Liver (tissue), 9 donors: Measurements from ENCODE around the gene AQP6. TPM values are rescaled to one million over a fixed set of nuclear protein-coding genes. Genes with fewer than 3 reads are reported as not detected.

Experiments
- DNase-seq: peaks from one replicate; pipeline ENCODE4 v3.0.0-alpha.2; 2017; ENCODE audit warnings: low spot score
- H3K27ac ChIP-seq, 2 donors: one replicate each; pipeline ENCODE4 v1.7.0; 2013; ENCODE audit warnings: inconsistent platforms in 2 of 2, low read length in 2 of 2, control low read depth in 1 of 2, low read depth in 1 of 2, mild to moderate bottlenecking in 1 of 2
- H3K27me3 ChIP-seq, 4 donors: one replicate each; pipeline versions ENCODE4 v1.6.1 to v1.7.0; 2013; ENCODE audit warnings: low read length in 3 of 4, inconsistent platforms in 1 of 4, mild to moderate bottlenecking in 1 of 4, moderate library complexity in 1 of 4; ENCODE audit not compliant: control insufficient read depth in 4 of 4, insufficient read depth in 4 of 4
- H3K36me3 ChIP-seq, 4 donors: one replicate each; pipeline versions ENCODE4 v1.6.1 to v1.7.0; 2013; ENCODE audit warnings: low read length in 3 of 4, mild to moderate bottlenecking in 3 of 4, low read depth in 1 of 4, moderate library complexity in 1 of 4; ENCODE audit not compliant: control insufficient read depth in 4 of 4, insufficient read depth in 3 of 4
- H3K4me1 ChIP-seq, 4 donors: one replicate each; pipeline versions ENCODE4 v1.6.1 to v1.7.0; 2013; ENCODE audit warnings: low read length in 3 of 4, mild to moderate bottlenecking in 3 of 4, moderate library complexity in 1 of 4; ENCODE audit not compliant: control insufficient read depth in 4 of 4, insufficient read depth in 4 of 4
- H3K4me3 ChIP-seq, 3 donors: one replicate each; pipeline versions ENCODE4 v1.6.1 to v1.7.0; 2013; ENCODE audit warnings: low read length in 3 of 3, control low read depth in 1 of 3, low read depth in 1 of 3, mild to moderate bottlenecking in 1 of 3
- H3K9ac ChIP-seq, 2 donors: one replicate each; pipeline ENCODE4 v1.7.0; 2013; ENCODE audit warnings: low read length in 2 of 2, mild to moderate bottlenecking in 2 of 2, moderate library complexity in 2 of 2, control low read depth in 1 of 2, low read depth in 1 of 2
- H3K9me3 ChIP-seq, 4 donors: one replicate each; pipeline versions ENCODE4 v1.6.1 to v1.7.0; 2013; ENCODE audit warnings: low read length in 3 of 4; ENCODE audit not compliant: control insufficient read depth in 4 of 4
- EGR1 ChIP-seq, 2 donors: IDR thresholded peaks; 2 replicates each; pipeline ENCODE4 v1.6.1; 2016 to 2018; ENCODE audit warnings: antibody characterized with exemption in 2 of 2, low read depth in 2 of 2
- FOXA1 ChIP-seq: IDR thresholded peaks from 2 replicates; pipeline ENCODE4 v1.6.1; 2016; ENCODE audit warnings: antibody characterized with exemption
- FOXA2 ChIP-seq: IDR thresholded peaks from 2 replicates; pipeline ENCODE4 v1.6.1; 2016; ENCODE audit warnings: antibody characterized with exemption
- GABPA ChIP-seq, 2 donors: IDR thresholded peaks in 1 of 2; conservative IDR thresholded peaks in 1 of 2; 2 replicates each; pipeline ENCODE4 v1.6.1; 2016; ENCODE audit warnings: antibody characterized with exemption in 2 of 2, mild to moderate bottlenecking in 1 of 2, moderate library complexity in 1 of 2
- HNF4A ChIP-seq, 2 donors: conservative IDR thresholded peaks; 2 replicates each; pipeline ENCODE4 v1.6.1; 2016; ENCODE audit warnings: antibody characterized with exemption in 2 of 2, mild to moderate bottlenecking in 2 of 2
- HNF4G ChIP-seq: IDR thresholded peaks from 2 replicates; pipeline ENCODE4 v1.6.1; 2016; ENCODE audit warnings: antibody characterized with exemption
- JUND ChIP-seq, 2 donors: IDR thresholded peaks; 2 replicates each; pipeline ENCODE4 v1.6.1; 2016; ENCODE audit warnings: antibody characterized with exemption in 2 of 2
- NR2F2 ChIP-seq: IDR thresholded peaks from 2 replicates; pipeline ENCODE4 v1.6.1; 2016; ENCODE audit warnings: antibody characterized with exemption
- RAD21 ChIP-seq, 2 donors: IDR thresholded peaks; 2 replicates each; pipeline ENCODE4 v1.6.1; 2016; ENCODE audit warnings: antibody characterized with exemption in 2 of 2, mild to moderate bottlenecking in 2 of 2
- REST ChIP-seq: IDR thresholded peaks from 2 replicates; pipeline ENCODE4 v1.6.1; 2016; ENCODE audit warnings: antibody characterized with exemption, mild to moderate bottlenecking
- RXRA ChIP-seq, 2 donors: IDR thresholded peaks; 2 replicates each; pipeline ENCODE4 v1.6.1; 2017 to 2018; ENCODE audit warnings: antibody characterized with exemption in 2 of 2, mild to moderate bottlenecking in 1 of 2
- SP1 ChIP-seq: IDR thresholded peaks from 2 replicates; pipeline ENCODE4 v1.6.1; 2018; ENCODE audit warnings: antibody characterized with exemption, mild to moderate bottlenecking
- TAF1 ChIP-seq: conservative IDR thresholded peaks from 2 replicates; pipeline ENCODE4 v1.6.1; 2016; ENCODE audit warnings: antibody characterized with exemption, mild to moderate bottlenecking
- YY1 ChIP-seq: IDR thresholded peaks from 2 replicates; pipeline ENCODE4 v1.6.1; 2016; ENCODE audit warnings: antibody characterized with exemption, mild to moderate bottlenecking
- ZBTB33 ChIP-seq: IDR thresholded peaks from 2 replicates; pipeline ENCODE4 v1.6.1; 2016; ENCODE audit warnings: antibody characterized with exemption
- WGBS: extraction: QIAGEN DNeasy Blood & Tissue Kit; methylation state at CpG from one replicate; pipeline ENCODE4 v1.1.7; 2013; 5-methylcytosine and 5-hydroxymethylcytosine counted together
- polyA plus RNA-seq, 2 donors: library from polyadenylated mRNA; stranded (reverse) in 1 of 2; unstranded in 1 of 2; fragments of 200-250 nt in 1 of 2; fragments of >200 nt in 1 of 2; fragmentation: Nextera tagmentation in 1 of 2; extraction: Ambion mirVana in 1 of 2; gene quantifications; one replicate each; pipeline versions ENCODE4 v1.2.1 to v1.2.3, GENCODE V29; 2013 to 2015
- total RNA-seq, 2 donors: library from RNA; depleted of rRNA; stranded (reverse); fragments of >200 nt; gene quantifications; one replicate each; pipeline ENCODE4 v1.2.3, GENCODE V29; 2014
- TF ChIP-seq, protein P1 (sequence below): fragments of 150-350 bp; IDR thresholded peaks from 2 replicates; pipeline ENCODE4 v1.5.1; 2017; ENCODE audit warnings: improper control_type of control experiment, low read depth, low read length; ENCODE audit not compliant: missing input control
- TF ChIP-seq, protein P2 (sequence below): IDR thresholded peaks from 2 replicates; pipeline ENCODE4 v1.6.1; 2016; ENCODE audit warnings: antibody characterized with exemption
- TF ChIP-seq, protein P3 (sequence below): IDR thresholded peaks from 2 replicates; pipeline ENCODE4 v1.6.1; 2016; ENCODE audit warnings: antibody characterized with exemption
- donor health status: healthy.
- donor health status: healthy.
- donor health status: healthy.
- donor health status: healthy.
- donor health status: healthy.

The AQP6 gene
- total and polyA plus RNA-seq, 4 donors: 0.05 to 0.11 TPM; not detected in 2

DNA sequence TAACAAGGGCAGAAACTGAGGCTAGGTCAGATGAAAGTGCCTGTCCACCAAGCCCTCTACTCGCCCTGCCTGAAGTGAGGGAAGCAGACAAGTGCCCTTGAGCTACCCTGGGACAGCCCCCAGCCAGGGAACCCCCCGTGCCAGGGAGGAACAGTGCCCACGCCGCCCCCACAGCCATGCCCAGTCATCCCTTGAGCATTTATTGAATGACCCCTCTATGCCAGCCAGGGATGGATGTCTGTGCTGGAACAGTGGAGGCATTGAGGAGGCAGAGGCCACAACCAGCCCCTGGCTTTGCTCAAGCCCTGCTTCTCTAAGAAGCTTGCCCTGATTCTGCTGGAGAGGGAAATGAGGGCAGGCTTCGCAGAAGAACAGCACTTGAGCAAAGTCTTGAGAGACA, 3.7 kb upstream of the AQP6 start:
- Histone ChIP-seq H3K27ac (no peak overlapping the region), H3K9ac (no peak overlapping the region), H3K9me3 (no peaks in the 10 kb centered on the region), H3K4me1 (peaks cover 7 to 39% (median 23%) of the 10 kb centered on the region in 4 donors), H3K27me3 (no peaks in the 10 kb centered on the region), H3K4me3 (no peak overlapping the region), H3K36me3 (no peaks in the 10 kb centered on the region)
- 91% methylated on average over 5 of the region's 5 CpGs for WGBS
- DNase-seq: no peak
- TF ChIP-seq ZBTB33 (no peak), HNF4A (conservative IDR thresholded peaks at IDR 0.05) (no peak), RAD21 (IDR thresholded peaks at IDR 0.05) (no peak)
- TF ChIP-seq, protein P1, sequence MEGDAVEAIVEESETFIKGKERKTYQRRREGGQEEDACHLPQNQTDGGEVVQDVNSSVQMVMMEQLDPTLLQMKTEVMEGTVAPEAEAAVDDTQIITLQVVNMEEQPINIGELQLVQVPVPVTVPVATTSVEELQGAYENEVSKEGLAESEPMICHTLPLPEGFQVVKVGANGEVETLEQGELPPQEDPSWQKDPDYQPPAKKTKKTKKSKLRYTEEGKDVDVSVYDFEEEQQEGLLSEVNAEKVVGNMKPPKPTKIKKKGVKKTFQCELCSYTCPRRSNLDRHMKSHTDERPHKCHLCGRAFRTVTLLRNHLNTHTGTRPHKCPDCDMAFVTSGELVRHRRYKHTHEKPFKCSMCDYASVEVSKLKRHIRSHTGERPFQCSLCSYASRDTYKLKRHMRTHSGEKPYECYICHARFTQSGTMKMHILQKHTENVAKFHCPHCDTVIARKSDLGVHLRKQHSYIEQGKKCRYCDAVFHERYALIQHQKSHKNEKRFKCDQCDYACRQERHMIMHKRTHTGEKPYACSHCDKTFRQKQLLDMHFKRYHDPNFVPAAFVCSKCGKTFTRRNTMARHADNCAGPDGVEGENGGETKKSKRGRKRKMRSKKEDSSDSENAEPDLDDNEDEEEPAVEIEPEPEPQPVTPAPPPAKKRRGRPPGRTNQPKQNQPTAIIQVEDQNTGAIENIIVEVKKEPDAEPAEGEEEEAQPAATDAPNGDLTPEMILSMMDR: no peak
- TF ChIP-seq, protein P2, sequence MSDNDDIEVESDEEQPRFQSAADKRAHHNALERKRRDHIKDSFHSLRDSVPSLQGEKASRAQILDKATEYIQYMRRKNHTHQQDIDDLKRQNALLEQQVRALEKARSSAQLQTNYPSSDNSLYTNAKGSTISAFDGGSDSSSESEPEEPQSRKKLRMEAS: no peak

DNA sequence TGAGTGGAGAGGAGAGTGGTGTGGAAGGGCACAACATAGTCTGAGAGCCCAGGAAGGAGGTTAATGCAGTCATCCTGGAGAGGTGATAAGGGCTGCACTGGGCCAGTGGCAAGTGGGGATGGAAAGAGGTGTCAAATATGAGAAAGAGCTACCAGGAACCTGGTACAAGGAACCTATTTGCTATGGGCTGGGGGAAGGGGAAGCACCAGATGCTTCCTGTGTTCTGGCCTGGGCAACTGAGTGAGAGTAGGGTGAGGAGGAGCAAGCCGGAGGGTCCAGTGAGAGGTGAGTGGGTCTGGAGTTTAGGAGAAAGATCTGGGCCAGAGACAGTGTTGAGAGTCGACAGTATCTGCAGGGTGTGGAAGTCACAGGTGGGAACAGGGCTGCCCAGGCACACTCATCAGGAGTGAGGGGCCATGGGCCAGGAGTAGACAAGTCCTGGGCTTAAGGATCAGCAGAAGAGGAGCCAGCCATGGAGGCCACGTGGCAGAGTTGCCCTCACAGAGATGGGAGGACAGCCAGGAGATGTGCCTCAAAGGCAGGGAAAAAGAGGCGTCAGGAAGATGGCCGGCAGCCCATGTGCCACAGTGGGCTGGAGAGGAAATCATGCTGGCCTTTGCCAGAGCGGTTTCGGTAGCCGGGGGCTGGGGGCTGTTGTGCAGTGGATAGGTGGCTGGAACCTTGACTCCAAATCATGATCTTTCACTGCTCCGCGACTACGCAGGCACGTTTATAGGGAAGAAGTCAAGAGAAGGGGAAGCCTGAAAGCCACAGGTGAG, 2.9 kb upstream of the AQP6 start:
- Histone ChIP-seq H3K4me3 (no peak overlapping the region), H3K9ac (no peak overlapping the region), H3K4me1 (peaks cover 8 to 39% (median 25%) of the 10 kb centered on the region in 4 donors), H3K27me3 (no peaks in the 10 kb centered on the region), H3K36me3 (no peaks in the 10 kb centered on the region), H3K27ac (no peak overlapping the region), H3K9me3 (no peaks in the 10 kb centered on the region)
- DNase-seq: no peak
- no peak for TF ChIP-seq FOXA1
- TF ChIP-seq TAF1: no peak
- no peak for TF ChIP-seq HNF4A (conservative IDR thresholded peaks at IDR 0.05)
- TF ChIP-seq, protein P1: no peak
- TF ChIP-seq GABPA (IDR thresholded peaks at IDR 0.05 in 1 of 2, conservative IDR thresholded peaks at IDR 0.05 in 1 of 2): no peak
- TF ChIP-seq EGR1 (IDR thresholded peaks at IDR 0.05; ENCODE audit: low read depth in 2 of 2): no peak
- no peak for TF ChIP-seq JUND (IDR thresholded peaks at IDR 0.05)
- TF ChIP-seq FOXA2: no peak
- no peak for TF ChIP-seq RXRA (IDR thresholded peaks at IDR 0.05)
- TF ChIP-seq ZBTB33: no peak
- no peak for TF ChIP-seq RAD21 (IDR thresholded peaks at IDR 0.05)
- no peak for TF ChIP-seq HNF4G
- TF ChIP-seq, protein P3, sequence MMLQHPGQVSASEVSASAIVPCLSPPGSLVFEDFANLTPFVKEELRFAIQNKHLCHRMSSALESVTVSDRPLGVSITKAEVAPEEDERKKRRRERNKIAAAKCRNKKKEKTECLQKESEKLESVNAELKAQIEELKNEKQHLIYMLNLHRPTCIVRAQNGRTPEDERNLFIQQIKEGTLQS: no peak
- TF ChIP-seq NR2F2: no peak
- TF ChIP-seq REST: no peak
- no peak for TF ChIP-seq SP1
- TF ChIP-seq YY1: no peak
- TF ChIP-seq, protein P2: no peak
- 91% methylated on average over 12 of the region's 12 CpGs for WGBS
